HG02884 (cell line): ENCODE results near the gene FGD5.
"Not testable (repeated sequence)": the region's sequence is repeated elsewhere in the genome, so short reads cannot be mapped to it uniquely, and the experiment has no call there.

Source experiments
- ATAC-seq: cut with Tn5 transposase; IDR thresholded peaks from one replicate; pipeline ENCODE4 v1.9.1; 2021; ENCODE audit warnings: mild to moderate bottlenecking, moderate library complexity; ENCODE audit not compliant: unreplicated experiment

Gene FGD5

DNA sequence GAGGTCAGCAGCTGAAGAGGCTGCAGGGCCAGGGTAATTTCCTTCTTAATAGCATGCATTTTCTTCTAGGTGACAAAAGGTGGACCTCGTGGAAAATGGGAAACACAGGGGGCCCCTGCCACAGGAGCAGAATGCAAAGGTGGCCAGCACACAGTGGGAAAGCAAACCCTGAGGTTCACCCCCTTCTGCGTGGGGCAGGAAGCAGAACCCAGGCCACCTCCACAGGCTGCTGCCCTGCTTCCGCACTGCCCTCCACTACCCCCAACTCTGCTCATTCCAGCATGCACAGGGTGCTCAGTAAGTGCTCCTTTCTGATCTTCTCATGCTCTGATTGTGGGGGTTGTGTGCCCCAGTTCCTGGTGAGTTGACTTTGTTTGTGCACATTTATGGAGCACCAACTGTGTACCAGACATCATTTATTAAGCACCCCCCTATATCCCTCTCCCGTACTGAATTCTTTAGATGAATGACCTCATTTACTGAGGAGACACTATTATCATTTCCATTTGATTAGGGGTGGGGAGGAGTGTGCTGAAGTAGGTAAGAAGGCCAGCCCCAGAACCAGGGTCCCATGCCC, 12.7 kb upstream of the FGD5 start:
- no peak for ATAC-seq

GRCh38 chr3:14806641-14807263, 12.0 kb upstream of the FGD5 start:
- no peak for ATAC-seq

DNA sequence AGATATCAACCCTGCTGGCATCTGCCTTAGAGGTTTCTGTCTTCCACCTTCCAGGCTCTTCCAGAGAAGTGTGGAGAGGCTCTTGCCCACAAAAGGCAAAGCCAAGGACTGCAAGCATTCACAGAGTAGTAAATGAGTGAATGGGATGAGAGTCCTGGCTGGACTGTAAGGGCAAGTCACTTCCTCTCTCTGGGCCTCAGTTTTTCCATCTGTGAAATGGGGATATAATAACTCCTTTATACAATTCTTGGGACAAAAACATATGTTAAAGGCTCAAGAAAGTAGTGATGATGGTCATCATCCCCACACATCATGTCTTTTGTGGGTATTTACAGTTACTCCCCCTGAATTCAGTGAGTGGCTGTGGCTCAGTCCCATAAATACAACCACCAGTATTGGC, 10.7 kb upstream of the FGD5 start:
- ATAC-seq = no peak

DNA sequence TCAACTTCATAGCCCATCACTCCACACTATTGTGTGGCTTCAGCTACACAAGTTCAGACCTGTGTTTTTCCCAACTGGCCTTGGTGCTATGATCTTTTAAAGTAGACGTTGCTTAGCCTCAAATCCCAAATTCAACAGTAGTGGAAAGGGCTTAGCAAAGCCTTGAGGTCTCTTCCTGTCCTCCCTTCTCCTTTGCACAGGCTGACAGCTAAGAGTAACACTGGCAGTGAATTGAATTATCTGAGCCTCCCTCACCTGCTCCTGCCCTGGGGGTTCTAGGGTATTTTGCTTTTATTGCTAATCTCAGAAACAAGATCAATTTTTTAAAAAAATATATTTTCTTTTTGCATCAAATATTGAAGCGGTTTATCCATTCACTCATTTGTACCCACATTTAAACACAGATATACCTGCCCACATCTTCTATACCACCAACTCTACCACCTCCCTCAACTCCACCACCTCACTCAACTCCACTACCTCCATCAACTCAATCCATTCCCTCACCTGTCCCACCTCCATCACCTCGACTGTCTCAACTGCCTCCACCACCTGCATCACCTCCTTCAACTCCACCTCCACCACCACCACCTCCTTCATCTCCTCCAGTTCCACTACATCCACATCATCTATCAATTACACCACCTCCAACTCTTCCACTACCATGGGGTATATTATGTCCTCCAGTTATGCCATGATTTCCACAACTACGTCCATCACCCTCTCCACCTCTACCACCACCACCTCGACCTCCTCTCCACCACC, 10.1 kb upstream of the FGD5 start:
- no peak for ATAC-seq

GRCh38 chr3:14809611-14810010, 9.2 kb upstream of the FGD5 start:
- not testable (repeated sequence) for ATAC-seq

DNA sequence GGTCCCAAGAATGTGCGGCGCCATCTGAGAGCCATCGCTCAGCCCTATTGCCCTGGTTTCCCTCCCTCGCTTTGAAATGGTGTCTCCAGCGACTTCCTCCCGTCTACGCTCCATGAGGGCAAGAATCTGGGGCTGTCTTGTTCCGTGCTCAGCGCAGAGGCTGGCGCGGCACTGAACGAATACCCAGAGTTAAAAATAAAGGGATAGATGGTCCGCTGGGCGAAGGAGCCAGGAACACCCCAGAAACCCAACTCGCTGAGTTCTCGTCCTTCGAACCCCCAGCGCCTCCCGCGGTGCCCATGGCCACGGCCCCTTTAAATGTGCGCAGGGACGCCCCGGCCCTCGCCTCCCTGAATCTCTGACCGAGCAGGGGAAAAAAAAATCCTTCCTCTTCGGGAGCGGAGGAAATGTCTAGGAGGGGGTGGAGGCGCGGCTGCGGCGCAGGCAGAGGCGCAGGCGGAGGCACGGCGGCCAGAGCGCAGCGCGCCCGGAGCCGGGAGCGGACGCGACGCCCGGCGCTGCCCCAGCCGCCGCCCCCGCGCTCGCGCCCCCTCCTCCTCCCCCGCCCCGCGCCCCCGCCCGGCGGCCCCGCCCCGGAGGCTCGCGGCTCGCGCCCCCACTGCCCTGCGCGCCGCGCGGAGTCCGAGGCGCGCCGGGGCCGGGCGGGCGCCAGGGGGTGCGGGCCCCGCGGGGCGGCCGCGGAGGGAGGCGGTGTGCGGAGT, 8.5 kb upstream of the FGD5 start:
- no peak for ATAC-seq

GRCh38 chr3:14810801-14811661, 7.7 kb upstream of the FGD5 start:
- ATAC-seq = no peak

DNA sequence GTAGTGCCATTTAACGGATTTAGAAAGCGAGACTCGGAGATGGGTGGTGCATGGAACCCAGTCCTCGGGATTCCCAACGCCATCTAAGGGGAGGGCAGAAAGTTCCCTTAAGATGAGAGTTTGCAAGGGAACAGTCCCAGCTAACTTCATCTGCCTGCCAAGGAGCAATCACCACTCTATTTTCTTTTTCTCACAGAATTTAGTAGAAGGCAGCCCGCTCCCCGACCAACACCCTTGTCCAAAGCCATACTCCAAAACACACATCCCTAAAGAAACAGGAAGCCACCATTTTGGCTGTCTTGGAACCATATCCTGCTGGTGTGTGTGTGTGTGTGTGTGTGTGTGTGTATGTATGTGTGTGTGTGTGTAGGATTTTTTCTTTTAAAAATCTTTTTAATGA, 7.1 kb upstream of the FGD5 start:
- no peak for ATAC-seq

DNA sequence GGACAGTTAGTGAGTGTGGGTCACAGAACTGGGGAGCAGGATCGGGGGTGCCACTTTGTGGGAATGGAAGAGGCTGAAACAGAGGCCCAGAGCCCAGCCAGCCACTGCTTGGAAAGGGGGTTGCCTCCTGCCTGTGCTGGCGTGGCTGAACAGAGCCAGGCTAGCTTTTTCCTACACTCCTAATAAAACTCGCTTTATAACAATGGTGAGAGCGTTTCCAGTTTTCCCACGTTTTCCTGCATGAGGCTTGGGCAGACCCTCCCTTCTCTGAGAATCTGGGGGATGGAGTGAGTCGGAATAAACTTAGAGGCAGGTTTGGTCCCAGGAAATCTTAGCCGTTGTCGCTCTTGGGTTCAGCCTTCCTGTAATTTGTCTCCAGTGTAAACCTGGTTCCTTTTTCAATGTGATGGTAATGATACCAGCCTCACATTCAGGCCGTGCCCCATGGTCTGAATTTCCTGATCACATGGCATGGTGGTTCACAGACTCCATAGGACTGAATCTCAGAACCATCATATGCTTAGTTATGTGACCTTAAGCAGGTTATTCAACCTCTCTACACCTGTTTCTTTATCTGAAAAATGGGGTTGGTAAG, 6.5 kb upstream of the FGD5 start:
- ATAC-seq = no peak

DNA sequence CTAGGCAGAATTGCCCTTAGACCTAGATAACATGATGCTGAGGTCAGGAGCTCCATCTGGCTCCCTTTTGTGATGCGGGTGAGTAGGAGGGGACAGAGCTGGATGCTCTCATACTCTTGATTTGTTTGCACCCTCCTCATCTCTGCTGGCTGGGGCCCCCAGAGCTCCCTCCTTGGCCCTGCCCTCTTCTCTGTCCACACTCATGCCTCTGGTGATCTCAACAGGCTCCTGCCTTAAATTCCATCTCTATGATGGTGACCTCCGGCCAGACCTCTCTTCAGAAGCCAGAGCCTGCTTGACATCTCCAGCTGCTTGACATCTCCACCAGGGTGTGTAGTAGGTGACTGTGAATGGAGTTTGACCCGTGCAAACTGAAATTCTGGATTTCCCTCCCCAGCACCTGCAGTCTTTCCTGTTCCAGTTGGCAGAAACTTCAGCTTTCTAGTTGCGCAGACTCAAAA, 4.3 kb upstream of the FGD5 start:
- no peak for ATAC-seq

DNA sequence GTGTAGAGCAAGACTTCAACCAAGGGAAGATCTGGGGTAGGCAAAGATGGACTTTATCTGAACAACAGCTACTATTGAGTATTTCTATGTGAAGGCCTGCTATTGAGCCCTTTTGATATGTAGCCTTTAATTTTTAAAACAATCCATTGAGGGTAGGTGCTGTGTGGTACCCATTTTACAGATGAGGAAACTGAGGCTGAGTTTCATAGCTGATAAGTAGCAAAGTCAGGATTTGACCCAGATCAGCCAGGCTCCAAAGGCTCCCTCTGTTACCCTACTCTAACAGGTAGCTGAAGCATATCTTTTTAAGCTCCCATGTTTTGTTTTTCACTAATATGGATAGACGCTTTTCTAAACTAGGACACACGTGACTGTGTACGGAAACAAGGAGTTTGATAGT, 2.4 kb upstream of the FGD5 start:
- no peak for ATAC-seq

- ATAC-seq = no peak
Measured at GRCh38 chr3:14819671-14820070, 909 bp downstream of the FGD5 start.

DNA sequence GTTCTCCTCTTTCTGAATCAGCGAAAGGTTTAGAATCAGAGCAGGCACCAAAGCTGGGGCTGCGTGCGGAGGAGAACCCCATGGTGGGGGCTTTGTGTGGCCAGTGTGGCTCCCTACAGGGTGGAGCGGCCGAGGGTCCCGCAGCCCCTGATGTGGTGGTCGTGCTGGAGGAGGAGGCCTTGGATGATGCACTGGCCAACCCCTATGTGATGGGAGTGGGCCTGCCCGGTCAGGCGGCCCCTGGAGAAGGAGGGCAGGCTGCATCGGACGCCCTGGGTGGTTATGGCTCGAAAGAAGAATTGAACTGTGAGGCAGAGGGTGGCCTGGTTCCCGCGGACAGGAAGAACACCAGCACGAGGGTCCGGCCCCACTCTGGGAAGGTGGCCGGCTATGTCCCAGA, 1.4 kb downstream of the FGD5 start:
- ATAC-seq = no peak

DNA sequence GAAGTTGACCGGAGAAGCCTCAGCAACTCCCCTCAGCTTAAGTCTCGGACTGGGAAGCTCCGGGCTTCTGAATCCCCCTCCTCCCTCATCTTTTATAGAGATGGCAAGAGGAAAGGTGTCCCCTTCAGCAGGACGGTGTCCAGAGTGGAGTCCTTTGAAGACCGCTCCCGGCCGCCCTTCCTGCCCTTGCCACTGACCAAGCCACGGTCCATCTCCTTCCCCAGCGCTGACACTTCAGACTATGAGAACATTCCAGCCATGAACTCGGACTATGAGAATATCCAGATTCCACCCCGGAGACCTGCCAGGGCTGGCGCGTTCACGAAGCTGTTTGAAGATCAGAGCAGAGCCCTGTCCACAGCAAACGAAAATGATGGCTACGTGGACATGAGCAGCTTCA, 2.4 kb downstream of the FGD5 start:
- no peak for ATAC-seq

DNA sequence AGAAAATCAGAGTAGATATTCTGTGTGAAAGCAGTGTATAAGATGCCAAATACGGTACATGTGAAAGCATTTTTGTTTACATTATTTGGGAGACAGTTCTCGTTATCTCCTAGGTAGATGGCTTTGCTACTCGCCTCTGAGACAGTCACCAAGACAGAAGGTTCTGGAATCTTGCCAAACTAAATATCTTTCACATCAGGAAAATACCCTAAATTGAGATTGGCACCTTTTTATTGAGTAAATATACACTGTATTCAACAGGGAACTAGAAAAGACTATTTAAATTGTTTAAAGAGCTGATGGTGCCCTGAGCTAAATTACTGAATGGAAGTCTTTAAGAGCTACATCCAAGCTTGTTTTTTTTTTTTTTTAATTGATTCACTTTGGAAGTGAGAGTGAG, 3.4 kb downstream of the FGD5 start:
- no peak for ATAC-seq

DNA sequence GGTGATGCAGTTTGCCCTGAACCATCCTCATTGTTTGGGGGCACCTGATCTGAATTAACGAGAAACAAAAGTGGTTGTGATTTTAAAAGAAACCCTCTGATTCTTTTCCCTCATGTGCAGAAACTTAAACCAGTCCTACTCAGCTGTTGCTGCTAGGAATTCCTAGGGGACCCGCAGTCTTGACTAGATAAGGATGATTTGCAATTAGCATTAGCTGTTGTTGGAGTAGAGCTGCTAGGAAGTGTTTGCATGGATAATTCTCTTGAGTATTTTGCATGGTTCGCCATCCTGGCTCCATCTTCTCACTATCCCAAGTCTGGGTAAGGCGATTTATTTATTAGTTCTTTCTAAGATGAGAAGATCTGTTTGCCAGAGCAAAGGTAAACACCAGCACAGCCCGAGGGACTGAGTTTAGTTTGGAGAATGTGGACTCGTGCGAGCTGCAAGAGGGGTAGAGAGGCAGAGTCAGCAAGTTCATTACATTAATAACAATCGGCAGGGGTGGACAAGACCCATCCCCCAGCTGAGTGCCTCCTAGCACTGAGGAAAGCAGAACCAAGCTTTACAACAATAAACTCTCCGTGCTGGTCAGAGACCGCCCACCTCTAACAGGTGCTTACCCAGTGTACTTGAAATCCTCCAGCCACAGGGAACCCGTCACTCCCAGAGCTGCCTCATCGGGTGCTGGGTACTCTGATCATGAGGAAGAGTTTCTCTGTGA, 4.1 kb downstream of the FGD5 start:
- no peak for ATAC-seq

GRCh38 chr3:14823393-14823792, 4.6 kb downstream of the FGD5 start:
- ATAC-seq = no peak

DNA sequence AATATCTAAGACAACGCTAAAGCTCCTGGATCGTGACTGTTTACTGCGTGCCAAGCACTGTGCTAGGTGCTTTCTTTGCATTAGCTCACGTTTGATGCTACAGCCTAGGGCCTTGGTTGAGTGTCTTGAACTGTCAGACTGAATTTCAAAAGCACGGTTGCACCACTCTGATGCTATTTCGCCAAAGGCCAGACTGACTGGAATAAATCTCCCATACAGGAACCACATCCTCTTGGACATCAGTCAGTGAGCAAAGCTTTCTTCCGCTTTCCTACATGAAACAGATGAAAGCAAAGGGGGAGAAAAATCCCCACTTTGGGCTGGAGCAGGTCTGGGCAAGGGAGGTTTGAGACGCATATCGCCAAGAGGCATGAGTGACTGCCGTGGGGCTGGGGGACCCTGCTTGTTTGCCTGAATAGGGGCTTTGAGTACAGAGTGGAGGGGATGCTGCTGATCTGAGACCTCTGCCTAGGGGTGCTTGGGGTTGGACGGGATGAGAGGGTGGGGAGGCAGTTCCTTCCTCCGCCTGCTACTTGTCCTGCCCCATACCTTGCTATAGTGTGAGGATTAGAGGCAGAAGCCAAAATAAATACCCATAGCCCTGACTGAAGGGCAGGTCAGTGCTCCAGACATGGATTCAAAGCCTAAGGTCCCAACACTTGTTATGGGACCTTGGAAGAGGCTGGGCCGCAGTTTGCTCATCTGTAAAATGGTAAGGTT, 5.3 kb downstream of the FGD5 start:
- no peak for ATAC-seq

- ATAC-seq = no peak
Measured at GRCh38 chr3:14824646-14825045, 5.9 kb downstream of the FGD5 start.
